ENCODE results near the gene MGLL. TPM values are rescaled to one million over a fixed set of nuclear protein-coding genes. Genes with fewer than 3 reads are reported as not detected.

MGLL gene
- total RNA-seq, 4 donors from 2014 or later, result 26.5 to 50.2 (median 43.8) TPM

- intact Hi-C loops (cut with DNase I; ENCODE audit: low total_unique reads) (no loop called here), in situ Hi-C loops (cut with MboI; ENCODE audit: low sequenced_read_pairs in 4 of 4) (no loop called here)
- Histone ChIP-seq H3K36me3 (peaks cover 0 to 12% of the 10 kb centered on the region in 2 donors), H3K27ac (peak overlapping the region; percentile 81 to 89 (median 86)), H3K4me3 (no peak overlapping the region), H3K27me3 (no peaks in the 10 kb centered on the region), H3K9me3 (no peaks in the 10 kb centered on the region), H3K4me1 (peaks cover 22 to 23% of the 10 kb centered on the region in 2 donors)
- peak in 1 of 2 donors; percentile 13 for DNase-seq
- ATAC-seq, result no peak
- TF ChIP-seq POLR2A (IDR thresholded peaks at IDR 0.05) (no peak), CTCF (IDR thresholded peaks at IDR 0.05 in 4 of 5, conservative IDR thresholded peaks at IDR 0.05 in 1 of 5) (no peak)
Observed at GRCh38 chr3:127689266-127689860, 133.0 kb downstream of the MGLL start.

GRCh38 chr3:127688416-127689265 is 133.7 kb downstream of the MGLL start:
- in situ Hi-C loops (cut with MboI; ENCODE audit: low sequenced_read_pairs in 4 of 4), result no loop called here

GRCh38 chr3:127688022-127688415 is 134.3 kb downstream of the MGLL start:
- TF ChIP-seq POLR2A (IDR thresholded peaks at IDR 0.05) (no peak), CTCF (IDR thresholded peaks at IDR 0.05 in 4 of 5, conservative IDR thresholded peaks at IDR 0.05 in 1 of 5) (no peak)
- ATAC-seq (no peak), DNase-seq (peak in 1 of 2 donors; percentile 3)
- intact Hi-C loops (cut with DNase I; ENCODE audit: low total_unique reads) (loop anchor here (1.0 kb wide), 1 partner anchor 16 kb away; the partner anchor contains the start of gene ABTB1), in situ Hi-C loops (cut with MboI; ENCODE audit: low sequenced_read_pairs in 4 of 4) (no loop called here)
- Histone ChIP-seq H3K27me3 (no peaks in the 10 kb centered on the region), H3K4me1 (peaks cover 22 to 23% of the 10 kb centered on the region in 2 donors), H3K36me3 (peaks cover 0 to 12% of the 10 kb centered on the region in 2 donors), H3K9me3 (no peaks in the 10 kb centered on the region), H3K27ac (peak overlapping the region; percentile 81 to 89 (median 86)), H3K4me3 (no peak overlapping the region)

More at GRCh38 chr3:127688416-127689265, 133.7 kb downstream of the MGLL start:
- no peak overlapping the region for H3K4me3 ChIP-seq
- H3K36me3 ChIP-seq, result peaks cover 0 to 12% of the 10 kb centered on the region in 2 donors
- TF ChIP-seq POLR2A (IDR thresholded peaks at IDR 0.05), result no peak
- no peak for TF ChIP-seq CTCF (IDR thresholded peaks at IDR 0.05 in 4 of 5, conservative IDR thresholded peaks at IDR 0.05 in 1 of 5)
- H3K4me1 ChIP-seq, result peaks cover 22 to 23% of the 10 kb centered on the region in 2 donors
- H3K27me3 ChIP-seq, result no peaks in the 10 kb centered on the region
- intact Hi-C loops (cut with DNase I; ENCODE audit: low total_unique reads), result loop anchor here (1.0 kb wide), 1 partner anchor 16 kb away; the partner anchor contains the start of gene ABTB1
- ATAC-seq (peak; percentile 83 to 87), DNase-seq (peak; percentile 60 to 87)
- peak overlapping the region; percentile 81 to 89 (median 86) for H3K27ac ChIP-seq
- H3K9me3 ChIP-seq, result no peaks in the 10 kb centered on the region

GRCh38 chr3:127687228-127687737 is 135.0 kb downstream of the MGLL start:
- ATAC-seq, result no peak
- intact Hi-C loops (cut with DNase I; ENCODE audit: low total_unique reads), result no loop called here
- Histone ChIP-seq H3K9me3 (no peaks in the 10 kb centered on the region), H3K4me1 (peaks cover 22 to 23% of the 10 kb centered on the region in 2 donors), H3K27me3 (no peaks in the 10 kb centered on the region), H3K27ac (no peak overlapping the region), H3K36me3 (peaks cover 0 to 12% of the 10 kb centered on the region in 2 donors), H3K4me3 (no peak overlapping the region)
- in situ Hi-C loops (cut with MboI; ENCODE audit: low sequenced_read_pairs in 4 of 4), result no loop called here
- TF ChIP-seq CTCF (IDR thresholded peaks at IDR 0.05 in 4 of 5, conservative IDR thresholded peaks at IDR 0.05 in 1 of 5), result no peak
- TF ChIP-seq POLR2A (IDR thresholded peaks at IDR 0.05), result no peak
- DNase-seq, result no peak

Measured in gastrocnemius medialis (tissue), 4 donors.